Stimulated activated CD4-positive, alpha-beta T cell treated with anti-CD3 and anti-CD28 coated beads, Interleukin-15, amount 100 ng/mL, for 24 hours (primary cell): ENCODE measurements around the gene ZNF442.
"Not testable (repeated sequence)": the region's sequence is repeated elsewhere in the genome, so short reads cannot be mapped to it uniquely, and the experiment has no call there.

Experiments used
- DNase-seq: peaks from one replicate; pipeline ENCODE4 v3.0.0-alpha.2; 2020

The ZNF442 gene

GRCh38 chr19:12365236-12366162 lies at the start of gene ZNF442:
TSS of gene ZNF442 (minus strand) at chr19:12365683. CDS start at chr19:12363631, 2,052 bp downstream.
- peak; percentile 95 for DNase-seq

GRCh38 chr19:12411893-12412292 lies 46.4 kb upstream of the ZNF442 start:
- DNase-seq: no peak

DNA sequence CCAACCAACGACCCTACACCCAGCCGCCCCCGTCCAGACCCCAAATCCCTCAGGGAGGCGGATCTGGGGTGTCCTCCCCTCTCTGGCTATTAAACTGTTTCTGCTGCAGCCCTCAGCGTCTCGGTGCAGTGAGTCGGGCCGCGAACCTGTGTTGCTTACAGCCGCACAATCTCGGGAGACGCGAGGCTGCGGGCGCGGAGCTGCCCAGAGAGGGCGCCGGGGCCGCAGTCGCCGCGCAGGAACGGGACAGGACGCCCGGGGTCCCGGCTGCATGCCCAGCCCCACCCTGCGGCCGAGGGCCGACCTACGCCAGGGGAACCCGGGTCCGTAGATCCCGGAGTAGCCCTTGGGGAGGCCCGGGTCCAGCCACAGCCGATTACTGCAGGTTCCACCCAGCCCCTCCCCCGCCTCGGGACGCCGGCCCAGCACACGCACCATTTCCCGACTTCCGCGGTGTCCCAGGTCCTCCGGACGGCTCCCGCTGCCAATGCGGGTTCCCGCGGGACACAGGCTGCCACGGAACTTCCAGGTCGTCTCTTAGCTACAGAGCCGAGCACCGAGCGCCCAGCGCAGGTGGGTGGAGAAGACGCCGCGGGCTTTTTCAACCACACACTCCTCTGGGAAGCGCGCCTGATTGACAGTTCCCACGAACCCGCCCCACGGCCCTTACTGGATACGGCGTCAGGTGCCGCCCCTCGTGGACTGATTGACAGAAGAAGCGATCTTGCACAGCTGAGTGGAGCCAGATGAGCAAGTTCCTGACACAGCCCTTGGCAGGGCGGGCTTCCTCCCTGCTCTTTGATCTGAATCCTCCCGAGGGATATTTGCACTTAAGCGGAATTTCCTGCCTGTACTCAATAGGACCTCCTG lies 35.4 kb upstream of the ZNF442 start, which contains the start of gene ZNF799:
ZNF799 (minus strand) TSS at position 639 of the 870 bp plus-strand sequence; CDS start at position 438, 201 bp downstream.
- DNase-seq: peak; percentile 97

- peak; percentile 48 for DNase-seq
Observed at GRCh38 chr19:12399901-12400632, 34.6 kb upstream of the ZNF442 start.

DNA sequence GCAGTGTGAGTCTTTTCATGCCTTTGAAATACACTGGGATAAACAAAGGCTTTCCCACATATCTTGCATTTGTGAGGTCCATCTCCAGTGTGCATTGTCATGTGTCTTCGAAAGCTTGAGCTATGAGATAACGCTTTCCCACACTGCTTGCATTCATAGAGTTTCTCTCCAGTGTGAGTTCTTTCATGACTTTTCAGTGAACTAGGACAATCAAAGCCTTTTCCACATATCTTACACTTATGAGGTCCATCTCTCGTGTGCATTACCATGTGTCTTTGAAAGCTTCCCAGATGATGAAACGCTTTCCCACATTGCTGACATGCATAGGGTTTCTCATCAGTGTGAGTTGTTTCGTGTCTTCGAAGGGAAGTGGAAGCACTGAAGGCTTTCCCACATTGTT lies 25.7 kb upstream of the ZNF442 start:
- not testable (repeated sequence) for DNase-seq

- not testable (repeated sequence) for DNase-seq
Observed at GRCh38 chr19:12386365-12386764, 20.9 kb upstream of the ZNF442 start.

GRCh38 chr19:12380444-12380737 lies 14.9 kb upstream of the ZNF442 start:
- no peak for DNase-seq

GRCh38 chr19:12379732-12380443 lies 14.4 kb upstream of the ZNF442 start:
- DNase-seq: no peak

- DNase-seq: no peak
Observed at GRCh38 chr19:12374026-12374425, 8.5 kb upstream of the ZNF442 start.

- peak; percentile 11 for DNase-seq
Observed at GRCh38 chr19:12364391-12365235, 870 bp downstream of the ZNF442 start.

DNA sequence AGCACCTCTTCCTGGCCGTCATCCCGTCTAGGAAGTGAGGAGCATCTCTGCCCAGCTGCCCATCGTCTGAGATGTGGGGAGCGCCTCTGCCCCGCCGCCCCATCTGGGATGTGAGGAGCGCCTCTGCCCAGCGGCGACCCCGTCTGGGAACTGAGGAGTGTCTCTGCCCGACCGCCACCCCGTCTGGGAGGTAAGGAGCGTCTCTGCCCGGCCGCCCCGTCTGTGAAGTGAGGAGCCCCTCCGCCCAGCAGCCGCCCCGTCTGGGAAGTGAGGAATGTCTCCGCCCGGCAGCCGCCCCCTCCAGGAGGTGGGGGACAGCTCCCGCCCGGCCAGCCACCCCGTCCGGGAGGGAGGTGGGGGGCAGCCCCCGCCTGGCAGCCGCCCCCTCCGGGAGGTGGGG lies 3.2 kb downstream of the ZNF442 start:
- DNase-seq: not testable (repeated sequence)

- DNase-seq: no peak
Observed at GRCh38 chr19:12353375-12353774, 12.1 kb downstream of the ZNF442 start.

DNA sequence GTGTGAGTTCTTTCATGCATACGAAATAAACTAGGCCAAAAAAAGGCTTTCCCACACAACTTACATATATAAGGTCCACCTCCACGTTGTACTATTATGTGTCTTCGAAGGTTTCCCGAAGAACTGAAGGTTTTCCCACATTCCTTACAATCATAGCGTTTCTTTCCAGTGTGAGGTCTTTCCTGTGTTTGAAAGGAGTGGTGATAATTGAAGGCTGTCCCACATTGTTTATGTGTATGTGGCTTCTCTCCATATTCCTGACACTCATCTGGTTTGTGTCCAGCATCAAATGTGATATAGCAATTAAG lies 14.6 kb downstream of the ZNF442 start:
- no peak for DNase-seq

- no peak for DNase-seq
Observed at GRCh38 chr19:12350185-12350889, 15.1 kb downstream of the ZNF442 start.

- no peak for DNase-seq
Observed at GRCh38 chr19:12346896-12347295, 18.6 kb downstream of the ZNF442 start.

- DNase-seq: no peak
Observed at GRCh38 chr19:12345197-12345596, 20.3 kb downstream of the ZNF442 start.

DNA sequence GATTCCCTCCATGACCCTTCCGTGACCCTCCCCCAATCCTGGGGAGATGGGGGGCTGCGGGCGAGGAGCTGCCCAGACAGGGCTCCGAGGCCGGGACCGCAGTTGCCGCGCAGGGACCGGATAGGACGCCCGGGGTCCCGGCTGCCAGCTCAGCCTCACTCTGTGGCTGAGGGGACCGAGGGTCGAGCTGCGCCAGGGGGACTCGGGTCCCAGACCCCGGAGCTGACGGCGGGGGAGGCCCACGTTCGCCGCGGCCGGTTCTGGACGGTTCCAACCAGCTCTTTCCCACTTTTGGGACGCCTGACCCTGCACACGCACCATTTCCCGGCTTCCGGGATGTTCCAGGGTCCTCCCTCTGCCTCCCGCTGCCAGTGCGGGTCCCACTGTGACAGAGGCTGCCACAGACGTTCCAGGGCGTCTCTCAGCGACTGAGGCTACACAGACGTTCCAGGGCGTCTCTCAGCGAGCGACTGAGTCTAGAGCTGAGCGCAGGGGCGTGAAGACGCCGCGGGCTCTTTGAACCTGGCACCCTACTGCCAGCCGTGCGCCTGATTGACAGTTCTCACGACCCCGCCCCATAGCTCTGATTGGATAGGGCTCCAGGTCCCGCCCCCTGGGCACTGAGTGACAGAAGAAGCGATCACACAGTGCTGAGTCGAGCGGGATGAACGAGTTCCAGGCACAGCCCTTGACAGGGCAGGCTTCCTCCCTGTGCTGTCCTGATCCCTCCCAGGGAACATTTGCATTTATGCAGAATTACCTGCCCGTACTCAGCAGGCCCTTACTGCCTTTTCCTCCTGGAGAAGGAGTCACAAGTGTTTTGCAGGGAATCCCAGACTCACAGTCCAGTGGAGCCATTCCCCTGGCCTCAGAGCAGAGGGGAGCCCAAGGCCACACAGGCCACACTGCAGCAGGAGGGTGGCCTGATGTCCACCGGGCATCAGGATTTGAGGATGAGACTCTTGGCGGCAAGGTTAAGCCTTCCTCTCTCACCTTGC lies 32.0 kb downstream of the ZNF442 start, which contains the start of gene ZNF563:
ZNF563 (minus strand) TSS at position 472 of the 998 bp plus-strand sequence; CDS start at position 321, 151 bp downstream.
- peak; percentile 99 for DNase-seq

- peak; percentile 86 for DNase-seq
Observed at GRCh38 chr19:12331211-12331941, 34.1 kb downstream of the ZNF442 start.

- DNase-seq: no peak
Observed at GRCh38 chr19:12330340-12330739, 35.1 kb downstream of the ZNF442 start.
